ENCODE results near the gene KAT2B.

DNA sequence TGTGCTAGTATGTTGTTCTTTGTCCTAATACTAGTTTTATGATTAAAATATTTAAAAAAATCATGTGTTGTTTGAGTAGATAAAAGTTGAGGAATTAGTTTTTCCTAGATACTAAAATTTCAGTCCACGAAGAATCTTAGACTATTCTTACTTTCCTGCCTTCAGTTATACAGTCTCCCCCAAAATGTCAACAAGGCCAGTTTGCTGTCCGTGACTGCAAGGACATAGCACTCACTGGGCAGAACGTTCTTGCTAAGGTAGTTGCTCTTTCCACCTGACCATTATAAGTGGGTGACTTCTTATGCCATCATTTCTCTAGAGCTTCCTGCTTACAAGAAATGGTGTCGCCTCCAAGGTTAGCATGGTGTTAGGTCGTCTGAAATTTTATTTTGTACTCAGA is 32.8 kb downstream of the KAT2B start:
- TF ChIP-seq CTCF (IDR thresholded peaks at IDR 0.05; ENCODE audit: poor library complexity, severe bottlenecking) (no peak), POLR2AphosphoS5 (IDR thresholded peaks at IDR 0.05) (no peak), TAF1 (IDR thresholded peaks at IDR 0.05; ENCODE audit: low read depth) (no peak), RAD21 (conservative IDR thresholded peaks at IDR 0.05) (no peak), EZH2 (IDR thresholded peaks at IDR 0.05; ENCODE audit: borderline replicate concordance, insufficient read depth, low read length, poor library complexity, severe bottlenecking) (no peak)

Data from neural cell (in vitro differentiated cells).